ENCODE data around the gene G3BP1.
"Not testable (repeated sequence)": the region's sequence is repeated elsewhere in the genome, so short reads cannot be mapped to it uniquely, and the experiment has no call there.

The G3BP1 gene

GRCh38 chr5:151755383-151755782, 16.4 kb upstream of the G3BP1 start:
- FAIRE-seq (no peak), DNase-seq (ENCODE audit: low spot score) (no peak)

- DNase-seq (ENCODE audit: low spot score) (no peak), FAIRE-seq (no peak)
Measured at GRCh38 chr5:151757233-151758140, 14.3 kb upstream of the G3BP1 start.

GRCh38 chr5:151758141-151758429, 13.7 kb upstream of the G3BP1 start:
- no peak for FAIRE-seq
- no peak for DNase-seq (ENCODE audit: low spot score)

GRCh38 chr5:151758430-151759241, 13.1 kb upstream of the G3BP1 start, which contains the start of gene ATOX1:
Gene ATOX1, minus strand, starts transcription at chr5:151758631. Its CDS starts 80 bp downstream, at chr5:151758551.
- no peak for FAIRE-seq
- peak; percentile 69 for DNase-seq (ENCODE audit: low spot score)

- no peak for FAIRE-seq
Measured at GRCh38 chr5:151764801-151765200, 7.0 kb upstream of the G3BP1 start.

GRCh38 chr5:151766975-151767374, 4.8 kb upstream of the G3BP1 start:
- DNase-seq (ENCODE audit: low spot score): no peak
- no peak for FAIRE-seq

More at GRCh38 chr5:151764801-151765200, 7.0 kb upstream of the G3BP1 start:
- DNase-seq (ENCODE audit: low spot score): no peak

- FAIRE-seq (no peak), DNase-seq (ENCODE audit: low spot score) (no peak)
Measured at GRCh38 chr5:151770383-151771258, 1.1 kb upstream of the G3BP1 start.

GRCh38 chr5:151772029-151772845, 483 bp downstream of the G3BP1 start:
- FAIRE-seq (no peak), DNase-seq (ENCODE audit: low spot score) (no peak)

- FAIRE-seq: no peak
- DNase-seq (ENCODE audit: low spot score): peak; percentile 21
Measured at GRCh38 chr5:151772846-151773561, 1.2 kb downstream of the G3BP1 start.

GRCh38 chr5:151773951-151774350, 2.2 kb downstream of the G3BP1 start:
- DNase-seq (ENCODE audit: low spot score) (no peak), FAIRE-seq (no peak)

- no peak for DNase-seq (ENCODE audit: low spot score)
- FAIRE-seq: no peak
Measured at GRCh38 chr5:151775025-151775606, 3.4 kb downstream of the G3BP1 start.

- DNase-seq (ENCODE audit: low spot score) (no peak), FAIRE-seq (no peak)
Measured at GRCh38 chr5:151779531-151780125, 7.9 kb downstream of the G3BP1 start.

GRCh38 chr5:151780348-151780747, 8.6 kb downstream of the G3BP1 start:
- DNase-seq (ENCODE audit: low spot score) (no peak), FAIRE-seq (no peak)

GRCh38 chr5:151781201-151781600, 9.4 kb downstream of the G3BP1 start:
- FAIRE-seq (no peak), DNase-seq (ENCODE audit: low spot score) (no peak)

GRCh38 chr5:151783664-151784063, 11.9 kb downstream of the G3BP1 start:
- not testable (repeated sequence) for FAIRE-seq; DNase-seq (ENCODE audit: low spot score)

GRCh38 chr5:151784141-151784540, 12.4 kb downstream of the G3BP1 start:
- no peak for FAIRE-seq
- DNase-seq (ENCODE audit: low spot score): no peak

- FAIRE-seq (no peak), DNase-seq (ENCODE audit: low spot score) (no peak)
Measured at GRCh38 chr5:151786468-151786867, 14.7 kb downstream of the G3BP1 start.

- FAIRE-seq (no peak), DNase-seq (ENCODE audit: low spot score) (no peak)
Measured at GRCh38 chr5:151787817-151788216, 16.1 kb downstream of the G3BP1 start.

- FAIRE-seq: no peak
- DNase-seq (ENCODE audit: low spot score): no peak
Measured at GRCh38 chr5:151793358-151793757, 21.6 kb downstream of the G3BP1 start.

Data from RCC 7860 (cell line).